ENCODE results near the gene MALL.

GRCh38 chr2:110146183-110146944, 30.7 kb upstream of the MALL start:
- no peak for TF ChIP-seq PKNOX1 (IDR thresholded peaks at IDR 0.05)
- no peak for TF ChIP-seq FOXK2 (IDR thresholded peaks at IDR 0.05)
- TF ChIP-seq NFRKB (IDR thresholded peaks at IDR 0.05): no peak
- TF ChIP-seq SUZ12 (IDR thresholded peaks at IDR 0.05): no peak
- TF ChIP-seq L3MBTL2 (conservative IDR thresholded peaks at IDR 0.05): no peak
- no peak for TF ChIP-seq ZNF384 (IDR thresholded peaks at IDR 0.05)
- no peak for TF ChIP-seq SP1 (IDR thresholded peaks at IDR 0.05)
